ENCODE measurements around the gene MRC2.

GRCh38 chr17:62692159-62692651 is 64.7 kb downstream of the MRC2 start:
- TF ChIP-seq CTCF (IDR thresholded peaks at IDR 0.05; ENCODE audit: insufficient read depth, low read length), result no peak
- no peak for TF ChIP-seq POLR2AphosphoS5 (IDR thresholded peaks at IDR 0.05; ENCODE audit: low read depth)

Measured in HL-60 (cell line).